22Rv1 (cell line): ENCODE results near the gene PCBD2.

Experiments used
- ZFX ChIP-seq: fragments of 450-650 bp; IDR thresholded peaks from 2 replicates; pipeline ENCODE4 v1.6.1; 2017; ENCODE audit warnings: antibody characterized with exemption, borderline replicate concordance
- TF ChIP-seq, protein P1 (sequence below): fragments of 450-650 bp; IDR thresholded peaks from 2 replicates; pipeline ENCODE4 v1.5.1; 2017; ENCODE audit warnings: mild to moderate bottlenecking

DNA sequence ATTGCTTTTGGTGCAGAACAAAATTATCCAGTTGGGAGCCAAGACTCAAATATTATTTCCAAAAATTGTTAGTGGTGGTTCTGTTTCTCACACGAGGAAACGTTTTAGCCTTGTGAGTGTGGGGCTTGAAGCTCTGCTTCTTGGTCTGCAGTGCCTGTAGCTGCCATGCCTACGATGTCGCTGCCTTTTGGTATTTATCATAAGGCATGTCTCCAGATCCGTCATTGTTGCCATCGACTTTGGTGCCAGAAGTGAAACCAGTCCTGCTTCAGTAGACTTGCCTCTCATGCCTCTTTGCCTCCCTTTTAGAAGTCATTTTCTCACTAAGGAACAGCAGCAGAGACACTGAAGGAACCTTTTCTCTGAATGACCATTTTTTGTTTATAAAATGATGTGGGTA lies 33.1 kb downstream of the PCBD2 start:
- TF ChIP-seq, protein P1, sequence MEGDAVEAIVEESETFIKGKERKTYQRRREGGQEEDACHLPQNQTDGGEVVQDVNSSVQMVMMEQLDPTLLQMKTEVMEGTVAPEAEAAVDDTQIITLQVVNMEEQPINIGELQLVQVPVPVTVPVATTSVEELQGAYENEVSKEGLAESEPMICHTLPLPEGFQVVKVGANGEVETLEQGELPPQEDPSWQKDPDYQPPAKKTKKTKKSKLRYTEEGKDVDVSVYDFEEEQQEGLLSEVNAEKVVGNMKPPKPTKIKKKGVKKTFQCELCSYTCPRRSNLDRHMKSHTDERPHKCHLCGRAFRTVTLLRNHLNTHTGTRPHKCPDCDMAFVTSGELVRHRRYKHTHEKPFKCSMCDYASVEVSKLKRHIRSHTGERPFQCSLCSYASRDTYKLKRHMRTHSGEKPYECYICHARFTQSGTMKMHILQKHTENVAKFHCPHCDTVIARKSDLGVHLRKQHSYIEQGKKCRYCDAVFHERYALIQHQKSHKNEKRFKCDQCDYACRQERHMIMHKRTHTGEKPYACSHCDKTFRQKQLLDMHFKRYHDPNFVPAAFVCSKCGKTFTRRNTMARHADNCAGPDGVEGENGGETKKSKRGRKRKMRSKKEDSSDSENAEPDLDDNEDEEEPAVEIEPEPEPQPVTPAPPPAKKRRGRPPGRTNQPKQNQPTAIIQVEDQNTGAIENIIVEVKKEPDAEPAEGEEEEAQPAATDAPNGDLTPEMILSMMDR: no peak
- no peak for TF ChIP-seq ZFX
